Stimulated activated CD4-positive, alpha-beta T cell treated with anti-CD3 and anti-CD28 coated beads, TNF-alpha, amount 100 ng/mL, for 1 hour (primary cell): ENCODE results near the gene TTC9.
"Not testable (repeated sequence)": the region's sequence is repeated elsewhere in the genome, so short reads cannot be mapped to it uniquely, and the experiment has no call there.

Source experiments
- DNase-seq, 3 donors: peaks; one replicate each; pipeline ENCODE4 v3.0.0-alpha.2; 2020; ENCODE audit warnings: low read depth in 3 of 3, low spot score in 1 of 3

The TTC9 gene

DNA sequence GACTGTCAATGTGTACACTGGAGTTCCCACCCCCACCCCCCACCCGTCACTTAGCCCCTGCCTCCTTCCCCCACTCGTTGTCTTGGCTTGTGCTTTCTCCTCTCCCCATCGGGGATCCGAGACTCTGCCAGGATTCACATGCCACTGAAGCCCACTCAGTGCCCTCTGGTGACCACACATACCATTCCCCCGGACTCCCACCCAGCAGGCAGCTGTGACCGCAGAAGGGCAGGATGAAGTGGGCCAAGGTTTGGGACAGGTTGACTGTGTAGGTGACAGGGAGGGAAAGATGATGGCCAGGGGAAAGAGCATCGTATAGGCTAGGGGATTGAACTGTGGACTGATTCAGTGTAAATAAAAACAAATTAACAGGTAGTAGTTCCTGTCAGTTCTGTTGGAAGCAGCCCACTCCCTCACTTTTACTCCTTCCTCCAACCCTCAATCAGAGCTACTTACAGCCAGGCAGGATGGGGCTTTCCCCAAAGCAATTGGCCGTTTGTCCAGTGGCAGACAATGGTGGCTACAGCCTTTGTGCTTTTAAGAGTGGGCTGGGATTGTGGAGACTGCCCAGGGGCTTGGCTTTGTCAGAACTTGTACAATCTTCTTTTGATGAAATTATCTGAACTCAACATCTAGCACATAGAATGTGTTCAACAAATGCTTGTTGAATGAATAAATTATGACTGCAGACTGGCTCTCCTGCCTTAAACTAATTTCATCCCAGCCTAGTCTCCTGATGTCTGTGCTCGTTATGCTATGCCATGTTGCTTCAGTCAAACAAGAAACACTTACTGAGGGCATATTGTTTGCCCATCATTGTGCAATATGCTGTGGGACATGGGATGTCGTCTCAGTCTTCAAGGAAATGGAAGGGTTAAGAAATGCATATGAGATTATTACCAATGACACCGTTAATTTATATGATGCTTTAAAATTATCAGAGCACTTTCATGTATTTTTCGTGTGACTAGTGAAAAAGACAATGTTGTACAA is 30.2 kb downstream of the TTC9 start:
- DNase-seq, result no peak

DNA sequence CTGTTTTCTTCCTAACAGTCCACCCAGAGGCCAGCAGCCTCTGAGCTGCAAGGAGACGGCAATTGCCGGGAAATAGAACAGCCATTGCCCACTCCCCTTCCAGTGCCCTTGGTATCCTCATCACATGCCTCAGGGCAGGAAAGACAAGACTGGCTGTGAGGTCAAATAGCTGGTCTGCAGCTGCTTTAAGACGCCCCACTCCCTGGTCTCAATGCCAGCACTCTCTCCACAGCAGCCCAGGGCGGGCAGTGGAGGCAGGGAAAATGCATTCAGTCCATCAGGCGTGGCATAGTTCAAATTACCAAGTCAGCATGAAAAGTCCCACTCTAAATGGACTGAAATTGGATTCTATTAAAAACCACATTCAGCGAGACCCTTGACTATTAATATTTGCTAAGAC is 35.6 kb downstream of the TTC9 start:
- DNase-seq, result no peak

GRCh38 chr14:70680748-70681147 is 39.0 kb downstream of the TTC9 start:
- DNase-seq, result no peak

DNA sequence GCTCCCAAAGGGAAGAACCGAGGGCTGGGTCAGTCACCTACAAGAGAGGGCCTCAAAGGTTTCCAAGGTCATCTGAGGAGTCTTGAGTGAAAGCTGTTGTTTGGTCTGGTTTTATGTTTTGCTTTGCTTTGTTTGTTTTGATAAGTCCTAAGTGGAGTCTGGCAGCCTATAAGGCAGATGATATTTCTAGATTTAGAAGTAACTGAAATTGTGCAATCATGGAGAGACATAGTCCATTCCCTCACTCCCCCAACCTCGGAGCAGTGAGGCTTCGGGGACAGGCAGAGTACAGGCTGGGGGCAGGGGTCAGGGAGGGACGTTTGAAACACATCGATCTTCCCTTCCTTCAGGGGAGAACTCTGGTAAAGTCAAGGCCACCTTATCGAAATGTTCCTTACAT is 42.3 kb downstream of the TTC9 start:
- no peak for DNase-seq

- DNase-seq, result no peak
Observed at GRCh38 chr14:70685474-70686197, 43.9 kb downstream of the TTC9 start.

DNA sequence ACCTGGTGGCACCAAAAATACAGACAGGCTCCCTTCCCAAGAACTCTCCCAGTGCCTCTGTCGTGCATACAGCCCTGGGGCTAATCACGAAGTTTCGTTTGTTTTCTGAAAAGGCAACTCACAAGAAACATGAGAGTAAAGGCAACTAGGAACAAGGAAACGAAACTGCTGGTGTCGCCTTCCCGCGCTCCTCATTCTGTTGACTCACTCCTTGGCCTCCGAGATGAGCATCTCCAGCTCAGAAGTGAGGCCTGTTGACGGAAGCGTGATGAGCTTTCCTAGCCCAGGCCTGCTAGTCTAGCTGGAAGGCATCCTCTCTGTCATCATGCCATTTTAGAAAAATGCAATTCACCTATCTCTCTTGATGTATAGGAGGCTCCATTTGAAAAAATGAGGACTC is 50.5 kb downstream of the TTC9 start:
- DNase-seq, result no peak

DNA sequence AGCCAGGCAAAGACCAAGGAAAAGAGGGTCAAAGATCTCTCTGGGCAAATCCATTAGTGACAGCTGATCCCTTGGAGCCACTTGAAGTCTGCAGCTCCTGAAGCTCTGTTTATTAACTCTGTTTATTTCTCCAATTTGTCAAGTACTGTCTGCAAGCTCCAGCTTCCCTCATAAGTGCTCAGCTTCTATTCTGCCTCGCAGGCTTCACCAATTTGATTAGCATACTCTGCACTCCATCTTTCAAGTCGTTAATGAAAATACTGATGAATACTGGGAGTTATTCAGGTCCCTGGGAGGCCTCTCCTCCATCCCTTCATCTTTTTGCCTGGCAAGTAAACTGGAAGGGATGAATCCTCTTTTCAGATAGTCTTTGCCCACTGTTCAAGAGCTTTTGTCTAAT is 54.3 kb downstream of the TTC9 start:
- no peak for DNase-seq

DNA sequence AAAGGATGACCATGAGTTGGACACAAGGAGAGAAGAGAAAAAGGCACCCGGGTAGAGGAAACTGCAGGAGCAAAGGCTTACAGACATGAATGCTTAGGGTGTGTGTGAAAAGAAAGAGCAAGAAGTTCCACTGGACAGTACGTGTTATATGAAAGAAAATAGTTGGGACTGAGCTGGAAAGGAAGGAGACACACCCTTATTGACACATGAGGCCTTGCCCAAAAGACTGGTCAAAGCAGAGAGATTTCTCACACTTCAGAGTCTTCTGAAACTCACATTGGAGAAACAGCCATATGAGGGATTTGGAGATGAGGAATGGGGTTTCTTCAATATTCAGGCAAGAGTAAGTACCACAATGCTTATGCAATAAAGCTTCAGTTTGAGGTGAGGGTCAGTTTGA is 56.0 kb downstream of the TTC9 start:
- no peak for DNase-seq

GRCh38 chr14:70698288-70698687 is 56.6 kb downstream of the TTC9 start:
- DNase-seq, result no peak

- no peak for DNase-seq
Observed at GRCh38 chr14:70699646-70700045, 57.9 kb downstream of the TTC9 start.

GRCh38 chr14:70700955-70701585 is 59.4 kb downstream of the TTC9 start:
- no peak for DNase-seq

GRCh38 chr14:70701610-70702009 is 59.9 kb downstream of the TTC9 start:
- DNase-seq, result no peak

DNA sequence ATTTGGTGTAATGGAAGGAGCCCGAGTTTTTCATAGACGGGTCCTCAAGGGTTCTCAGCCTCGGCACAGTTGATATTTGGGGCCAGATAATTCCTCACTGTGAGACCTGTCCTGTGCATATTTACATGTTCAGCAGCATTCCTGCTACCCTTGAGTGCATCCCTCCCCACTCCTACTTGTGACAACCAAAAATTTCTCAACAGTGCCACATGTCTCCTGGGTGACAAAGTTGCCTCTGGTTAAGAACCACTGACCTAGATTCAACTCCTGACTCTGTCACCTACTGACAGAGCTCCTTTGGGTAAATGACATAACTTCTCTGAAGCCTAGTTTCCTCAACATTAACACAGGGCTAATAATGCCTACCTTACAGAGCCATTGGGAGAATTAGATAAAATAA is 60.4 kb downstream of the TTC9 start:
- no peak for DNase-seq

- not testable (repeated sequence) for DNase-seq
Observed at GRCh38 chr14:70703621-70704168, 62.0 kb downstream of the TTC9 start.

DNA sequence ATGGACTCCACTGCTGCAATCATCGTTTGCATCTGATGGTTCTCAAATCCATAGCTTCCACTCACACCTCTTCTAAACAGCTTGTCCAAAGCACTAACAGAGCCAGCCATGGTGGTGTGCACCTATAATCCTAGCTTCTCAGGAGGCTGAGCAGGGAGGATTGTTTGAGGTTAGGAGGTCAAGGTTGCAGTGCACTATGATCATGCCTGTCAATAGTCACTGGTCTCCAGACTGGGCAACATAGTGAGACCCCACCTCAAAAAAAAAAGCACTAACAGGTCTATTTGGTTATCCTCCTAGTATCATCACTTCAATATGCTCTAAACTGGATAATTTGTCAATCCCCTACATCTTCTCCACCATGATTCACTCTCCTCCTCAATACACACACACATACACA is 63.2 kb downstream of the TTC9 start:
- no peak for DNase-seq

- DNase-seq, result no peak
Observed at GRCh38 chr14:70706177-70706576, 64.5 kb downstream of the TTC9 start.

DNA sequence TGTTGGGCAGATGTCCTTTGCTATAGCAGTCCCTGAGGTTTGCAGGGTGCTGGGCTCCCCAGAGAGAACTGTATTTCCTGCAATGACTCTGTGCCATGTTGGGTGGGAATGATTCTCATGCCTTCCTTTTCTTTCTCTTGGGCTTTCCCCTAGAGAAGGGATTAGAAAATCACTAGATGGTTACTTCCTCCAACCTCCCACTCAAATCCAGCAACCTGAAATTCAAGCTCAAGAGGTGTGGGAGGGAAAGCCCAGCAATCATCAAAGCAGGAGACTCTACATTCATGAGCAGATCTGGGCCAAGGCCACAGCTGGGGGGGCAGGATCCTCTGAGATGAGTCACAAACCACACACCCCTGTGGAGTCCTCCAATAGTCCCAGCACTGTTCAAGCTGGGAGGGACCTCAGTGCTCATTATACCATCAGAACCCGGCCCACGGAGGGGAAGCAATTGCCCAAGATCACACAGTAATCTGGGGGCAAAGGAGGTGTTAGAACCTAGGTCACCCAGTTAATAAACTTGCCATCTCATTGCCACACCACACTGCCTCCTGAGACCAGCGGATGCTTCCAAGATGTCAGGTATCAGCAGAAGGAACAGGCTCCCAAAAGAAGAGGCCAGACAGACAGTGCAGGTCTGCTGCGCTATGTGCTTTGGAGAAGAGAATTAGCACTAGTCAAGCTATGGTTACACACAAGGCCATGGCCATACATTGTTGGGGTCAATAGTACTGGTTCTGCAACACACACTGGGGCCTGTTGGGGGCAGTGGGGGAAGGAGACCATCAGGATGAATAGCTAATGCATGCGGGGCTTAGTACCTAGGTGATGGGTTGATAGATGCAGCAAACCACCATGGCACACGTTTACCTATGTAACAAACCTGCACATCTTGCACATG is 65.7 kb downstream of the TTC9 start:
- DNase-seq, result no peak

- DNase-seq, result no peak
Observed at GRCh38 chr14:70708717-70709570, 67.2 kb downstream of the TTC9 start.

- no peak for DNase-seq
Observed at GRCh38 chr14:70709726-70710382, 68.1 kb downstream of the TTC9 start.
